Measurements from ENCODE around the gene LTV1.
"Not testable (repeated sequence)": the region's sequence is repeated elsewhere in the genome, so short reads cannot be mapped to it uniquely, and the experiment has no call there.

Gene LTV1

GRCh38 chr6:143863771-143864170, 20.6 kb downstream of the LTV1 start:
- no peak for TF ChIP-seq CTCF (IDR thresholded peaks at IDR 0.05; ENCODE audit: low read length, missing control alignments)
- DNase-seq (ENCODE audit: low read depth) = no peak
- H3K4me3 ChIP-seq (replicated peaks; ENCODE audit: low read depth, low read length) = no peak overlapping the region

DNA sequence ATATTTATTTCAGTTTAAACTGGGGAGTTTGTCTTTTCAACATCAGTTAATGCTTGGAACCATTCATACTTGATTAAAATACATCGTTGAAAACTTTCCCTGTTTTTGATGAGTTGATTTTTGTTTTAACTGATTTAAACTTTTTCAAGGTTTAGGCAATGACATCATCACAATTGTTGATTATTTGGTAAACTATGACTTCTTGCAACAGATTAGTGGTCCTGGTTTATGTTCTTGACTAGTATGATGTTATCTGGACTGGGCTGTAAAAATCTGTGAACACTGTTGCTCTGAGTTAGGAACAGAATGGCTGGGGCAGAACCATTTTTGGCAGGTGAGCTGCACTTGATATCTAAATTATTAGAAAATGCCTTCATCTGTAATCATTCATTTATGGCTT, 21.1 kb downstream of the LTV1 start, which contains the start of gene ZC2HC1B:
ZC2HC1B (plus strand) TSS at position 241 of the 400 bp plus-strand sequence; CDS start at position 307, 66 bp downstream.
- no peak for DNase-seq (ENCODE audit: low read depth)
- no peak for TF ChIP-seq CTCF (IDR thresholded peaks at IDR 0.05; ENCODE audit: low read length, missing control alignments)
- no peak within 1 kb of the TSS for H3K4me3 ChIP-seq (replicated peaks; ENCODE audit: low read depth, low read length)

- DNase-seq (ENCODE audit: low read depth) = no peak
These were observed 24.1 kb downstream of the LTV1 start for GRCh38 chr6:143867236-143867635.

DNA sequence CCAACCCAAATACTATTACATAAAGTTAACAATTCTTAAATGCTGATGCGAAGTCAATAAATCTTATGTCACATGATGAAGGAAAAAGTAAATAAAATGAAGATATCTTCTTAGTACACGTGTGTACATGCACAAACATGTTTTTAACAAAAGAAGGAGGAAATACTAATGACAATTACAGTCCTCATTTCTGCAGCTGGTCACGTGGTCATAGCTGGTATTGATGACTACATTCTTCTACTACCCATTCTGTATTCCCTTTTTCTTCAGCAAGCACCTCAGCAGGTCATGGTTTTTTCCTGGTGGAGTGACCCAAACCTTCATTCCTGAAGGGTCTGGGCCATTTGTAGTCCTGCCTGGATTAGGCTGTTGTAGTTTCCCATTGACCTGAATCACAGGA, 25.7 kb downstream of the LTV1 start:
- not testable (repeated sequence) for H3K4me3 ChIP-seq (replicated peaks; ENCODE audit: low read depth, low read length); DNase-seq (ENCODE audit: low read depth)

More at GRCh38 chr6:143867236-143867635, 24.1 kb downstream of the LTV1 start:
- TF ChIP-seq CTCF (IDR thresholded peaks at IDR 0.05; ENCODE audit: low read length, missing control alignments) = no peak
- H3K4me3 ChIP-seq (replicated peaks; ENCODE audit: low read depth, low read length) = no peak overlapping the region

- not testable (repeated sequence) for DNase-seq (ENCODE audit: low read depth); H3K4me3 ChIP-seq (replicated peaks; ENCODE audit: low read depth, low read length)
These were observed 28.1 kb downstream of the LTV1 start for GRCh38 chr6:143871202-143871730.

DNA sequence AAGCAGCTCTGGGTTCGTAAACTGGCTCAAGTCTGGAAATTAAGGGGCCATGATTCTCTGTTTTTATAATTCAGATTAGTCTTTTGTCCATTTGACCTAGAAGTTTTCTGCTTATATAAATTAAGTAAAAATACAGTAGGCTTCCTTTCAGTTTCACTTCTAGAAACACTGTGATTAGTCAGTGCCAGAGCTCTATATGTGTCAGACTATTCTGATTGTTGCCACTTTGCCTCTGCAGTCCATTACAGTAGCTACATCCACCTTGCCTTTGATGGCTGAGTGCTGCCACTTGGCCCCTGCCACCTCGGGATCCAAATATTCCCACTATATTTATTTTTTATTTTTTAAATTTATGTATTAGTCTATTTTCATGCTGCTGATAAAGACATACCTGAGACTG, 29.1 kb downstream of the LTV1 start:
- DNase-seq (ENCODE audit: low read depth) = peak; percentile 3

DNA sequence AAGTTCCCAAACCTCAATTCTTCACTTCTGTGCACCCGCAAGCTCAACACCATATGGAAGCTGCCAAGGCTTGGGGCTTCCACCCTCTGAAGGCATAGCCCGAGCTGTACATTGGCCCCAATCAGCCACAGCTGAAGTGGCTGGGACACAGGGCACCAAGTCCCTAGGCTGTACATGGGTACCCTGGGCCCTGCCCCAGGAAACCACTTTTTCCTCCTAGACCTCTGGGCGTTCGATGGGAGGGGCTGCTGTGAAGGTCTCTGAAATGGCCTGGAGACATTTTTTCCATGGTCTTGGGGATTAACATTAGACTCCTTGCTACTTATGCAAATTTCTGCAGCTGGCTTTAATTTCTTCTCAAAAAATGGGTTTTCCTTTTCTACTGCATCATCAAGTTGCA, 30.5 kb downstream of the LTV1 start:
- not testable (repeated sequence) for H3K4me3 ChIP-seq (replicated peaks; ENCODE audit: low read depth, low read length); DNase-seq (ENCODE audit: low read depth)

More for the DNA sequence above, 29.1 kb downstream of the LTV1 start:
- no peak for TF ChIP-seq CTCF (IDR thresholded peaks at IDR 0.05; ENCODE audit: low read length, missing control alignments)
- no peak overlapping the region for H3K4me3 ChIP-seq (replicated peaks; ENCODE audit: low read depth, low read length)

DNA sequence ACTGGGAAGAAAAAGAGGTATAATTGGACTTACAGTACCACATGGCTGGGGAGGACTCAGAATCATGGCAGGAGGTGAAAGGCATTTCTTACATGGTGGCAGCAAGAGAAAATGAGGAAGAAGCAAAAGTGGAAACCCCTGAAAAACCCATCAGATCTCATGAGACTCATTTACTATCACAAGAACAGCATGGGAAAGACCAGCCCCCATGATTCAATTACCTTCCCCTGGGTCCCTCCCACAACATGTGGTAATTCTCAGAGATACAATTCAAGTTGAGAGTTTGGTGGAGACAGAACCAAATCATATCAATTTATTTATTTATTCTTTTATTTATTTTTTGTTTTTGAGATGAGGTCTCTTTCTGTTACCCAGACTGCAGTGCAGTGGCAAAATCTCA, 31.4 kb downstream of the LTV1 start:
- DNase-seq (ENCODE audit: low read depth); H3K4me3 ChIP-seq (replicated peaks; ENCODE audit: low read depth, low read length): not testable (repeated sequence)

DNA sequence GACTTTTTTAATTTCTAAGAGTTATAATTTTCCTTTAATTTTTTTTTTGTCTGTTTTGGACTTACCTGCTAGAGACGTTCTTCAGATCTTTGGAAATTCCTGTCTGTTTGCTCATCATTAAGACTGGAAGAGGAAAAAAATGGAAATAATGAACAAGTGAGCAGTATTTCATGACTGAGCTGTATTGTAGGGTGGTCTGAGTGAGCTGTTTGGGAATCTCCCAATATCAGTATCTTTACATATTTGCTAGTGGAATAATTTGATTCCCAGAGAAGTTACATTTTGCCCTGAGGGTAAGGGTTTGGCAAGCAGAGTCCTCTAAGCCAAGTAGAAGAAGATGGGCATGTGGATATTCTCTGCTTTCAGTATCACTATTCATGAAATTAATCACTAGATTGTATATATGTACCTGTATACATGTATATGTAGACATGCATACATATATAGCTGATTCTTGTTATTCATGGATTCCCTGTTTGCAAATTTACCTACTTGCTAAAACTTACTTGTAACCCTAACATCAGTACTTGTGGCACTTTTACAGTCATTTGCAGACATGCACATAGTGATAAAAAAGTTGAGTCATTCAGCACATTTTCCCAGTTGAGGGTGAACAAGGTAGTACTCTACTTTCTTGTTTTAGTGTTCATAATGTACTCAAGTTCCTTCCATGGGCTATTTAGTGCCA, 34.6 kb downstream of the LTV1 start:
- H3K4me3 ChIP-seq (replicated peaks; ENCODE audit: low read depth, low read length) = no peak overlapping the region
- TF ChIP-seq CTCF (IDR thresholded peaks at IDR 0.05; ENCODE audit: low read length, missing control alignments) = no peak
- DNase-seq (ENCODE audit: low read depth) = no peak

Data from fibroblast of pulmonary artery (primary cell).